Nucleus accumbens (tissue), 56 donors: ENCODE results near the gene HRH3.

ENCODE experiments used
- DNase-seq, 56 donors: peaks; one replicate each; lab custom pipeline; 2025; lab: John Stamatoyannopoulos, UW

Gene HRH3

GRCh38 chr20:62202676-62203377 lies 17.3 kb downstream of the HRH3 start:
- no peak for DNase-seq

GRCh38 chr20:62202083-62202395 lies 18.0 kb downstream of the HRH3 start:
- no peak for DNase-seq

GRCh38 chr20:62201173-62202082 lies 18.6 kb downstream of the HRH3 start:
- DNase-seq, result no peak

GRCh38 chr20:62200491-62201172 lies 19.4 kb downstream of the HRH3 start:
- DNase-seq, result no peak

- no peak for DNase-seq
Measured at GRCh38 chr20:62198931-62199330, 21.1 kb downstream of the HRH3 start.

- DNase-seq, result no peak
Measured at GRCh38 chr20:62198496-62198895, 21.6 kb downstream of the HRH3 start.

GRCh38 chr20:62197801-62198200 lies 22.3 kb downstream of the HRH3 start:
- DNase-seq, result no peak

- no peak for DNase-seq
Measured at GRCh38 chr20:62197311-62197710, 22.8 kb downstream of the HRH3 start.

- DNase-seq, result no peak
Measured at GRCh38 chr20:62196286-62196685, 23.8 kb downstream of the HRH3 start.

- no peak for DNase-seq
Measured at GRCh38 chr20:62195736-62196135, 24.3 kb downstream of the HRH3 start.

GRCh38 chr20:62195075-62195405 lies 25.0 kb downstream of the HRH3 start:
- DNase-seq, result no peak

- DNase-seq, result no peak
Measured at GRCh38 chr20:62193079-62194025, 26.7 kb downstream of the HRH3 start.

- DNase-seq, result no peak
Measured at GRCh38 chr20:62192635-62193034, 27.4 kb downstream of the HRH3 start.

GRCh38 chr20:62191781-62192559 lies 28.1 kb downstream of the HRH3 start:
- DNase-seq, result no peak

GRCh38 chr20:62190639-62191411 lies 29.3 kb downstream of the HRH3 start:
- DNase-seq, result no peak

- no peak for DNase-seq
Measured at GRCh38 chr20:62186887-62187866, 32.9 kb downstream of the HRH3 start.

- DNase-seq, result no peak
Measured at GRCh38 chr20:62186096-62186426, 34.0 kb downstream of the HRH3 start.
